Sigmoid colon (tissue), 4 donors: Measurements from ENCODE around the gene WDR26.

Source experiments
- CTCF ChIP-seq, 4 experiments: fragments of 450-650 bp in 3 of 4; fragments of 200-600 bp in 1 of 4; IDR thresholded peaks; one replicate each; pipeline ENCODE4 v1.5.1; 2016 to 2019; ENCODE audit warnings: antibody characterized with exemption in 4 of 4, mild to moderate bottlenecking in 3 of 4, moderate library complexity in 2 of 4
- EP300 ChIP-seq, 4 donors: sonication (generic); formaldehyde crosslinking; IDR thresholded peaks; one replicate each; pipeline ENCODE4 v1.6.1; 2017; ENCODE audit warnings: antibody characterized with exemption in 4 of 4

GRCh38 chr1:224435999-224436398, 1.4 kb upstream of the WDR26 start:
- TF ChIP-seq CTCF (IDR thresholded peaks at IDR 0.05) (no peak), EP300 (IDR thresholded peaks at IDR 0.05) (no peak)
